ENCODE results near the gene ANK2.
"Not testable (repeated sequence)": the region's sequence is repeated elsewhere in the genome, so short reads cannot be mapped to it uniquely, and the experiment has no call there.

Gene ANK2

GRCh38 chr4:113209153-113209552, 159.7 kb downstream of the ANK2 start:
- DNase-seq (ENCODE audit: low read depth in 2 of 2) = no peak

DNA sequence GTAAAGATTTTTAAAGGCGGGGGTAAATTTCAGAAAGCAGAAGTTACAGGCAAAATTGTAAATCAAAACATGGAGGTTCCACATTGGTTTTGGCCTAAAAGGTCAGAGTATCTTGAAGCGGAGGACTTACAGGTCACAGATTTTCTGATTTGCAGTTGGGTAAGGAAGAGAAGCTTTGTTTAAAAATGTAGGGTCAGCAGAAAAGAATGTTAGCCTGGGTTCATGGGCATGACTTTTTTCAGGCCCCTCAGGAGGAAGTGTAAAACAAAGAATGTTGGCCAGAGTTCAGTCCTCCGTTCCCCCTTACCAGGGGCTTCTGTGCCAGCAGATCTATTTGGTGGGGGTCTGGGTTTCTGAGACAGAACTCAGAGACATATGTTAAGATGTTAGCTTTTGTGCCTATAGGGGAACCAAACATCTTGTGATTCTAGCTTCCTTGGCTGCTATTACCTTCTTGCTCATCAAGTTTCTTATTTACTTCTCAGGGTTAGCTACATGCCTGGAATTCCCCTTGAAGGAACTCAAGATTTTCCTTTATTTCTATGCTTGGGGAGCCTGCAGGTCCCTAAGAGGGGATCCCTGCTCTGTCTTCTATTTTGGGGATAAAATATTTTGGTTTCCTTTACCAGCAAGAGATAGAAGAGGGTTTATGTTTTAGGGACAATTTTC, 160.3 kb downstream of the ANK2 start:
- no peak for DNase-seq (ENCODE audit: low read depth in 2 of 2)

DNA sequence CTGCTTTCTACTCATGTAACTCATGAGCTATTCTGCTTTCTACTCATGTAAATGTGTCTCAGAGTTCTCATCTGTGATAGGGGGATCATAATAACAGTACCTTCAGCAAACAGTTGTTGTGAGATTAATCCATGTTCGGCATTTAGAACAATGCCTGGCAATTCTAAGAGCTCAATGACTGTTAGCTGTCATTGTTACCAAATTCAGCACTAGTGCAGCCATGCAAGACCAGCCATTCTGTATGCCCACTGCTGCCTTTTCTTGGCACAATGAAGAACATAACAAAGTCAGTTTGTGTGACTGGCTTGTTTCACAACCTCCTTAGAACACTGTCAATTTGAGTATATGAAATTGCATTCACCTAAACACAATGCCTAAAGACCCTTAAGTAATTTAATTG, 163.2 kb downstream of the ANK2 start:
- no peak for DNase-seq (ENCODE audit: low read depth in 2 of 2)

DNA sequence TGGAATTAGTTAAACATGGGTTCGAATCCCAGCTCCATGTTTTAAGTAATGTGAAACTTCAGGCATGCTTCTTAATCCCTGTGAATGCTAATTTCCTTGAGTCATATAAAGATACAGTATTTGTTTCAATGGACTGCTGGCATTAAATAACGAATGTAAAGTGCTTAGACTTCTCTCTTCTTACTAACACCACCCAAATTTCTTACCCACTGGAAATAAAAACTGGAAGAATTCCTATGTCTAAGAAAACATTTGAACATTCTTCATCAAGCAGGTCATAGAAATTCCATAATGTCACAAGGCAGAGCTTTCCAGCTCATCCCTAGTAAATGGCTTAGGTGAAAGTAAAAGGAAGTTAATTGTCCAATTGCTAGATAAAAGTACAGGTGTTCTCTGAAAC, 172.5 kb downstream of the ANK2 start:
- DNase-seq (ENCODE audit: low read depth in 2 of 2) = no peak

DNA sequence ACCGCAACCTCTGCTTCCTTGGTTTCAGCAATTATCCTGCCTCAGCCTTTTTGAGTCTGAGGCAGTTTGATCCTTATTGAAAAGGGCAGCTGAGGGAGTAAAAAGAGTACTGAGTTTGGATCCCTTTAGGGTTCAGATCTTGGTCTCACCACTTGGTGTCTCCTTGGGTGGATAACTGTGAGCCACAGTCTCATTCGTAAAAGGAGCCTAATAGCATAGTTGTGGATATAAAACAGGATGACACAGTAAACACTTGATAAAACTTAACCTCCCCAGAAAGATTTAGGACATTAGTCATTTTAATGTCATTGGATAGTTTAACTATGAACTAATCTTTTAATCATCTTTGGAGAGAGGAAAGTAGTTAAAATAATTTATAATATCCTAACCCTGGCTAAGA, 173.0 kb downstream of the ANK2 start:
- no peak for DNase-seq (ENCODE audit: low read depth in 2 of 2)

DNA sequence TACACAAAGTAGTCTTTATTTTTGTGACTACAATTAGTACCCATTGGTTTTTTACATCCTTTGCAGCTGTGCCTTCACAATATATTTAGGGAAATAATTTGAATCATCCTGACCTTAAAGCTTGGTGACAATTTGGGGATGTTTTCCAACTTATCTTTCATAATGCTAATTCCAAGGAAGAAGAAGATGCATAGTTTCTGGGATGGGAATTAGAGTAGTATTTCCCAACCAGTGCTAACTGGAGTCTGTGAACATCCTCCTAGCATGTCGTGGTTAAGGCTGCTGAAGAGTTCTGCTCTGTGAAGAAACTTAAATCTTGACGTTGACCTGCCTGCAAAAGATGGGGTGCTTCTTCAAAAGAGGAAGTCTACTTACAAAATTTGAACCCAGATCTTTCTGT, 173.5 kb downstream of the ANK2 start:
- no peak for DNase-seq (ENCODE audit: low read depth in 2 of 2)

DNA sequence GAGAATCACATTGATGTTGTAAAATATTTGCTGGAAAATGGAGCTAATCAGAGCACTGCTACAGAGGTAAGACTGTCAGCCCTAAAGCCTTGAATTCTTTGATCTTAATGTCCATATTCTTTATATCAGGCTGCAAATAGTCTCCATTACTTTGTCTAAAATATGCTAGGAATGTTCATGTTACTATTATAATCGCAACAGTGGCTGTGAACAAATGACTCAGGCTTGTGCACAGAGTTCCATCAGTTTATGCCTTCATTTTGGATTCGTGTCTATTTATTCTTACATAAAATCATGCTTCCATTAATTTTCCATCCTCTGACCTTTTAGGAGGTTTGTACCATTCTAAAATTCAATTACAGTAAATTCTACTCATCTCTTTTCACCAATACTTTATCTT, 182.7 kb downstream of the ANK2 start:
- no peak for DNase-seq (ENCODE audit: low read depth in 2 of 2)

DNA sequence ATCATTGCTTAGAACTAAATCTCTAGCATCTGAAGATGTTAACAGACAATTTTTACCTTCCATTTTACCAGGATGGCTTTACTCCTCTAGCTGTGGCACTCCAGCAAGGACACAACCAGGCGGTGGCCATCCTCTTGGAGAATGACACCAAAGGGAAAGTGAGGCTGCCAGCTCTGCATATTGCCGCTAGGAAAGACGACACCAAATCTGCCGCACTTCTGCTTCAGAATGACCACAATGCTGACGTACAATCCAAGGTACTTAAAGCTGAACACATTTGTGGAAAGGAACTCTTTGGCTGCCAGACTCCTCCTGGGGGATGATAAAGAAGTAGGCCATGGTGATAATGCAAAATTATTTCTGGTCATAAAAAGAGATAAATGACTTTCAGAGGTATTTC, 187.5 kb downstream of the ANK2 start:
- DNase-seq (ENCODE audit: low read depth in 2 of 2) = no peak

DNA sequence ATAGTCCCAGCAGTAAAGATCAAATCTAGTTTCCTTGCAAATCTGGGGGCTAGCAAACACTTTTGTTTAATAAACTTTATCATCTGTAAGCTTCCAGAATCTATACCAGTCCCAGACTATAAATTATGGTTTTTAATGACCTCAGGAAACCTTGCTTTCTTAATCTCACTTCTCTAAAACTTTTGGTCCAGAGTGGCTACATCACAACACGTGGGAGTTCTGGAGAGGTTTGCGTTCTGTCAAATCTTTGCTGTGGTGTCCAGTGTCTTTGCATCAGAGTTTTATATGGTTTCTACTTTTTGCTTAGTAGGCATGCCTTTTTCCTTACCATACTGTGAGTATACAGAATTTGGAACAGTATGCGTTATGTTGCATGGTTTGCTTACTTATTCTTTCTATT, 193.9 kb downstream of the ANK2 start:
- no peak for DNase-seq (ENCODE audit: low read depth in 2 of 2)

DNA sequence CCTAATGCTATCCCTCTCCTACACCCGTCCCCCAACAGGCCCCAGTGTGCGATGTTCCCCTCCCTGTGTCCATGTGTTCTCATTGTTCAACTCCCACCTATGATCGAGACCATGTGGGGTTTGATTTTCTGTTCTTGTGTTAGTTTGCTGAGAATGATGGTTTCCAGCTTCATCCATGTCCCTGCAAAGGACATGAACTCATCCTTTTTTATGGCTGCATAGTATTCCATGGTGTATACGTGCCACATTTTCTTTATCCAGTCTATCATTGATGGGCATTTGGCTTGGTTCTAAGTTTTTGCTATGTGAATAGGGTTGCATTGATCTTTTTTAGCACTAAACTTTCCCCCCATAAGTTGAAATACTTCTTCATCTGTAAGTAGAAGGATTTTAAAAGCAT, 195.3 kb downstream of the ANK2 start:
- DNase-seq (ENCODE audit: low read depth in 2 of 2) = not testable (repeated sequence)

DNA sequence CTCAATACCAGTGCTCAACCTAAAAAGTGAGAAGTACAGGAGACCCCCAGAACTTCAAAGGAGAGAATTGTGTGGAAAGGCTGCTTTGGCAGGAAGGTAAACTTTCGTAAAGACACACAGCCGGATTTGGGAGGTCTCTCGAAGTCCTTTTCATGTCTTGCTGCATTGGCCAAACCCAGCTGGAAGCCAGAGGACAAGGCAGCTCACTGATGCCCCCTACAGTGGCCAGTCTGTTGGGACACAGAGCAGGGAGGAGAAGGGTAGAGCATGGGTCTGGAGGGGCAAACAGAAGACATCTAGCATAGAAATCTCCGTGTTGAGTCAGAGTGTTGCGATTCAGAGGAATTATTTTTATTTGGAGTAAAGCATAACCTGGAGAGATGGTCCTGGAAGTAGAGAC, 198.9 kb downstream of the ANK2 start:
- DNase-seq (ENCODE audit: low read depth in 2 of 2) = no peak

- DNase-seq (ENCODE audit: low read depth in 2 of 2) = no peak
Measured at GRCh38 chr4:113255628-113256027, 206.2 kb downstream of the ANK2 start.

GRCh38 chr4:113256946-113257345, 207.5 kb downstream of the ANK2 start:
- DNase-seq (ENCODE audit: low read depth in 2 of 2) = no peak

DNA sequence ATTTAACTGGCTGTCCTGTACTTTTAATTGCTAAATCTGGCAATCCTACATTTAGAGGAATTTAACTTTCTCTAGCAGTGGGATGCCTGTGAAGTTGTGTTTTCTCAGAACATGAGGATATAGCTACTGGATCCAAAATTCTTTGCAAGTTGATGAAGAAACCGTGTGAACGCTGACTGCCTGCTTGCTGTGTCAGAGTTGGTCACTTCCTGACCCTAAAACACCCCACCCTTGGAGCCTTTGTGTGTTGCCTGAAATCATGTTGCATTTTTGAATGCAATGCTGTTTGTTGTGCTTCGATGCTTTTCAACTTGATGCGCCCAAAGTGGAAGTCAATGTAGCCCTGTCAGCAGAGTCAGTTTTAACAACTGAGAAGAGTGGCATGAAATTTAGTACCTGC, 211.2 kb downstream of the ANK2 start:
- DNase-seq (ENCODE audit: low read depth in 2 of 2) = no peak

- no peak for DNase-seq (ENCODE audit: low read depth in 2 of 2)
Measured at GRCh38 chr4:113263274-113263673, 213.8 kb downstream of the ANK2 start.

DNA sequence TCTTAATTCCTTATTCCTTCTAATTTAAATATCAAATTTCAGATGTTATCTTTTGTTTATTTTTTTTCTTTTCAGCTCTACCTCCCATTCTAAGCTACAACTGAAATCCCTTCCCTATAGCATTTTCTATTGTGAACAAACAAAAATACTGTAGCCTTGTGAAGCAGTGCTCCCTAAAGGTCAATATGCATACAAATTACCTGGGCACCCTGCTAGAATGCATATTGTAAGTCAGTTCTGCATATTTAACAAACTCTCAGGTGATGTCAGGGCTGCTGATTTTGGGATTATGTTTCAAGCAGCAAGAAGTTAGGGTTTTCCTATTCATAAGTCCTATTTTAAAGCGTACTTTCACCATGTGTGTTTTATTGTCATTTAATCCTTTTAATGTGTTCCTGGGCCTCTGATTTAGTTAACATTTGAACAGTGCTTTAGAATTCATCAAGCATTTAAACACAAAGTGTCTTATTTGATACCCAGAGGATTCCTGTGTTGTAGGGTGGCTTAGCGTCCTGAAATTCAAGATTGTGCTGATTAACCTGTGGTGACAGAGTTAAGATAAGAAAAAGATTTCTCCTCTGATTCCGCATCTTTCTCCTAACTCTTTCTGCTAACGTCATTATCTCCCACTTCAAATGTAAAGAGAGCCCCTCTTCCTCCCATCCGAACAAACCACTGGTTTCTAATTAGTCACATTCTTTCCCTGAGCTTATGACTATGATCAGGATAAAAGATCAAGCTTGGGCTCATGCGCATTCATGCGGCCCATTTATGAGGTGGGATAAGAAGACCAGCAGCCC, 221.3 kb downstream of the ANK2 start:
- no peak for DNase-seq (ENCODE audit: low read depth in 2 of 2)

DNA sequence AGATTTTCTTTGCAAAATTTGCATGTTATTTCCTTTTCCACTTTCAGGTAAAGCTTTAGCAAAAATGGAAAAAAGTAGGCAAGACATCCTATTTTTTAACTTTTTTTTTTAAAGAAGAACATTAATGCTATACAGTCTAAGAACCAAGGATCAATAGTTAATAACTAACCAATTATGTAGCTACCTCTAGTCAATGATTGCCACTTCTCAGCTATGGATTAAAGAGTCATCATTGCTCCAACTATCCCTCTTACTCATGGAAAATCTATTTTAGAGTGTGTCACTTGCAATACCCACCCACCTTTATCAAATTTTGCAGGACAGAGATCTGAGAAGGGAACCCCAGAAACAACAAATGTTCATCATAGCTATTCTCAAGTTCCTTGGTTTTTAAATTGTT, 223.1 kb downstream of the ANK2 start:
- DNase-seq (ENCODE audit: low read depth in 2 of 2) = no peak

DNA sequence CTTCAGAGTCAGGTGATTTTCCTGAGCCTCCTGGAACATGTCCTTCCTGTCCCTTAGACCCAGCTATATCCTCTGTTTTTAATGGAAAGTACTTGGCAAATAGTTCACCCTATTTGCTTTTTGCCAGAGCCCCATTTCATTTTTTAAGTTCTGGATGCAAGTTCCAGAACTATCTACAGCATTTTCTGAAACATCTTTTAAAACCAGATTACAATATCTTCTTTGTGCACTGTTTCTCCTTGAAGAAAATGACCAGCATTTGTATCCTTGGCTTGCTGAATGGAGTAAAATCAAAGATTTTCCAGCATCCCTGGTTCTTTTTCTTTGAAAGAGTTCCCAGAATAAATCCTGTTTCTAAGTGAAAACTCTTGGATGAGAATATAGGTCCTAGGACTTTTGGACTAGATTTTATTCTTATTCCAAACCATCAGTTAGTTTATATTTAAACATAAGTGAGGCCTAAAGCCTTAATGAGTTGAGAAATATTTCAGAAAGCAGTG, 224.3 kb downstream of the ANK2 start:
- DNase-seq (ENCODE audit: low read depth in 2 of 2) = no peak

DNA sequence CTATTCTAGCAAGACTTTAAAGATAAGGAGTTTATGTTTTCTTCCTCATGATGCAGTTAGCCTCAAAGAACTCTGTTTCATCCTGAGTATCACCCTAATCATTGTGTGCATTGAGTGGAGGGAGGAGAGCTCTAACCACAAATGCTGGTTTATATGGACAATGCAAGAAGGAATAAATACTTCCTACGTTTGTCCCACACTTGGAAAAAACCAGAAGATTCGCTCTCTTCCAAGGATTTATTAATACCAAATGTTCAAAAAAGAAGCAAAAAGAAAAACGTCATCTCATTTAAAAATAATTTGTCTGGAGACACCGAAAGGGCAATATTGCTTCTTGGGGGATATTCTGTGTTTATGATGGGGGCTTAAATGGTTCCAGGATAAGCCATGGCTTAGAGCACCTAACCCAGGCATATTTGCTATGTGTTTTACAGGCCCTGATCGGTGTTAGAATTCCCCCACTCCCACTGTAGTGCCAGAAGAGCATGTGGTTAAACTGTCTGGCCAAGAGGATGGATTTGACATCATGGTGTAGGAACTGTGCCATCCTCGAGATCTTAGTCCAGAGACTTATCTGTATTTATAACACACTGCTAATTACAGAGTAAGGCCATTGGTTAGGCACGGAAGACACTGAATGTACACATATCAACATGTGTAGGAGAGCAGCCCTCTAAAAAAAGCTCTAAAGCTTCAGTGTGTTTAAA, 227.2 kb downstream of the ANK2 start:
- no peak for DNase-seq (ENCODE audit: low read depth in 2 of 2)

GRCh38 chr4:113278324-113278934, 229.0 kb downstream of the ANK2 start:
- no peak for DNase-seq (ENCODE audit: low read depth in 2 of 2)

- no peak for DNase-seq (ENCODE audit: low read depth in 2 of 2)
Measured at GRCh38 chr4:113285501-113285900, 236.0 kb downstream of the ANK2 start.

- no peak for DNase-seq (ENCODE audit: low read depth in 2 of 2)
Measured at GRCh38 chr4:113288257-113288656, 238.8 kb downstream of the ANK2 start.

All from stimulated activated CD8-positive, alpha-beta memory T cell treated with anti-CD3 and anti-CD28 coated beads, Interleukin-7, amount 100 ng/mL, for 1 hour (primary cell).